C4-2B (cell line): Measurements from ENCODE around the gene IRX5.

Experiments
- H3K27ac ChIP-seq: fragments of 450-650 bp; 2 replicates; pipeline ENCODE4 v1.5.1; 2017
- ZFX ChIP-seq: fragments of 450-650 bp; IDR thresholded peaks from 2 replicates; pipeline ENCODE4 v1.6.1; 2017
- TF ChIP-seq, protein P1 (sequence below): fragments of 450-650 bp; conservative IDR thresholded peaks from 2 replicates; pipeline ENCODE4 v1.5.1; 2017; ENCODE audit warnings: mild to moderate bottlenecking

IRX5 gene

DNA sequence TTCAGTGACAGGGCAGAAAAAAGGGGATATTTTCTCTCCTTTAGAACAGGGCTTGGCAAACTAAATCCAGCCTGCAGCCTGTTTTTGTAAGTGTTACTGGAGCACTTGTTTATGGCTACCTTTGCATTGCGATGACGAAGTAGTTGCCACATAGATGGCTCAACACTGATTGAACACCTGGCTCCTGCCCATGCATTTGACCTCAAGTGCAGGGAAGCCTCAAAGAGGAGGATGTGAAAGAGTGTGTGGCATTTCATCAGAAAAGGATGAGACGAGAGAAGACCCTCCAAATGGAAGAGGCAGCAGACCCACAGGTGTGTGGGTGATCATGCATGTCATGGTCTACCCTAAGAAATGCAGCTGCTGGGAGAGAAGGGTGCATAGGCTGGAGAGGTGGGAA lies 32.7 kb upstream of the IRX5 start:
- no peak overlapping the region for H3K27ac ChIP-seq
- no peak for TF ChIP-seq ZFX
- TF ChIP-seq, protein P1, sequence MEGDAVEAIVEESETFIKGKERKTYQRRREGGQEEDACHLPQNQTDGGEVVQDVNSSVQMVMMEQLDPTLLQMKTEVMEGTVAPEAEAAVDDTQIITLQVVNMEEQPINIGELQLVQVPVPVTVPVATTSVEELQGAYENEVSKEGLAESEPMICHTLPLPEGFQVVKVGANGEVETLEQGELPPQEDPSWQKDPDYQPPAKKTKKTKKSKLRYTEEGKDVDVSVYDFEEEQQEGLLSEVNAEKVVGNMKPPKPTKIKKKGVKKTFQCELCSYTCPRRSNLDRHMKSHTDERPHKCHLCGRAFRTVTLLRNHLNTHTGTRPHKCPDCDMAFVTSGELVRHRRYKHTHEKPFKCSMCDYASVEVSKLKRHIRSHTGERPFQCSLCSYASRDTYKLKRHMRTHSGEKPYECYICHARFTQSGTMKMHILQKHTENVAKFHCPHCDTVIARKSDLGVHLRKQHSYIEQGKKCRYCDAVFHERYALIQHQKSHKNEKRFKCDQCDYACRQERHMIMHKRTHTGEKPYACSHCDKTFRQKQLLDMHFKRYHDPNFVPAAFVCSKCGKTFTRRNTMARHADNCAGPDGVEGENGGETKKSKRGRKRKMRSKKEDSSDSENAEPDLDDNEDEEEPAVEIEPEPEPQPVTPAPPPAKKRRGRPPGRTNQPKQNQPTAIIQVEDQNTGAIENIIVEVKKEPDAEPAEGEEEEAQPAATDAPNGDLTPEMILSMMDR, result no peak

DNA sequence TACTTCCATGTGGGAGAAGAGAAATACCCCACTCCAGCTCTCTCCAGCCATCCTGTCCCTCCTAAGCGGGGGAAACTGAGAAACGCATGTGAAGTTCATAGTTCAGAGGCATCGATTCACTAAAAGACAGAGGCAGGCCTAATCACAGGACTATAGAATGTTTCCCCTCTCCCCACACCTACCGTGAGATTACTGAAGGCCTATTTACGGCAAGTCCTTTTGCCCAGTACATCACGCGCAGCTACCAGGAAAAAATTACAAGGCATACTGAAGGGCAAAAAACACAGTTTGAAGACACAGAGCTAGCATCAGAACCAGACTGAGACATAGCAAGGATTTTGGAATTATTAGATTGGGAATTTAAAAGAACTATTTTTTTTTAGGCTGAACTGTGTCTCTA lies 29.1 kb upstream of the IRX5 start:
- no peak overlapping the region for H3K27ac ChIP-seq
- TF ChIP-seq, protein P1, result no peak
- no peak for TF ChIP-seq ZFX

DNA sequence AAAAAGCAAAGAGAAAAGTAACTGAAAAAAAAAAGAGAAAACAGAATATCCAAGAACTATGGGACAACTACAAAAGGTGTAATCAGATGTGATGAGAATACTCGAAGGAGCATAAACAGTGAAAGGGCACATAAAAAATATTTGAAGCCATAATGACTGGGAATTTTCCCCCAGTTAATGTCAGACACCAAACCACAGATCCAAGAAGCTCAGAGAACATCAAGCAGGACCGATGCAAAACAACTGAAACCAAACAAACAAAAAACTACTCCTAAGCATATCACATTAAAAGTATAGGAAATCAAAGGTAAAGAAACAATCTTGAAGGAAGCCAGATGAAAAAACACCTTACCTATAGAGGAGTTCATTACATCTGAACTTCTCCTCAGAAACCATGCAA lies 27.6 kb upstream of the IRX5 start:
- TF ChIP-seq, protein P1, result no peak
- TF ChIP-seq ZFX, result no peak
- H3K27ac ChIP-seq, result no peak overlapping the region

DNA sequence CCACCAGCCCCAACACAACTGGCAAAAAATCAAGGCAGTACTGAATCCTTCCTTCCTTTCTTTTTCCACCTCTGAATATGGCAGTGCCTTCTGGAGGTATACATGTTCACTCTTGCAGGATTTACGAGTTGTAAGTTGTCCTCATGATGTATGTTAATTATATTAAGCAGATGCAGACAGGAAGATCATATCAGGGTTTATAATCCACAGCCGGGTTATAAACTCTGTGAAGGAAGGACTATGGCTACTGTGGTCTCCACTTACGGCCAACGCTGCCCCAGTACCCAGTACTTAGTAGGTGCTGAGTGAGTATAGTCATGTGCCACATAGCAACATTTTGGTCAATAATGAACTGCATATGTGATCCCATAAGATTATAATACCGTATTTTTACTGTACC lies 19.6 kb upstream of the IRX5 start:
- no peak overlapping the region for H3K27ac ChIP-seq
- TF ChIP-seq, protein P1, result no peak
- TF ChIP-seq ZFX, result no peak

DNA sequence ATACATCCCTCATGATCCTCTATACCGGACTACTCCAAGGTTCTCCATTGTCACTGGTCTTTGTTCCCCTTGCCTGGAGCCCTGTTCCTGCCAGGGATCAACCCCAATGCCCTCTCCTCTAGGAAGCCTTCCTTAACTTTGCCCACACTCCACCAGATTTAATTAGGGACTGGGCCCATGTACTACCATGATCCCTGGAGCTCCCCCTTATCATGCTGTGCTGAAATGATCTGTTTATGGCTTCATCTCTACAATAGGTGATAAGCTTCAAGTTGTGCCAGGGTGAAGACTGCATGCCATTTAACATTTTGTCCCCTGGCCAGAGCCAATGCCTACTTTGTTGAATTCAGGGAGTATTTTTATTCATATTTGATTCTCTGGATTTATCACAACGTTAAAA lies 17.9 kb upstream of the IRX5 start:
- TF ChIP-seq ZFX, result no peak
- TF ChIP-seq, protein P1, result no peak
- H3K27ac ChIP-seq, result no peak overlapping the region

DNA sequence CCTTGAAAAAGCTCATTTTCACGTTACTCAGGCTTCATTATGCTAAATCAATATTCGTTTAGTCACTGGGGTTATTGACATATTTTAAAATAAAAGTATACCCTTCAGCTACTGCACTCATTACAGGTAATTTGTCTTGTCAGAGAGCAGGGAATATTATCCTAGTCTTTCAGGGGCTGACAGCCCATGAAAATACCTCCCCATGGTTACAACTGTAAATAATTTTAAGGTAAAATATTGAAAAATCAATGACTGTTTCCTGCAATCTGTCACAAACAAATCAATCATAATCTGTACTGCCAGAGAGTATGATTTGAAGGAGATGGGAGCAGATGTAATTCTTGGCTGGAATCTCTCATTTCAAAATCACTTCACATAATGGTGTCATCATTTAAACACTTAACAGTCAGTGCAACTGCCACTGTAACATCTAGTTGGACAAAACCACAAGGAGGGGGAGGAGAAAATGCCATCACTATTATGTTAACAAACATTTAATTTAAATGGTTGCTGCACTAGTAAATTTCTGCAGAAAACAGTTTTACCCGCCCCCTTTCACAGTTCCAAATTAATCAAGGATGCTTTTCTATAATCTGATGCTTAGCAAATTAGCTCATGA lies 9.3 kb upstream of the IRX5 start:
- TF ChIP-seq, protein P1, result no peak
- no peak for TF ChIP-seq ZFX
- H3K27ac ChIP-seq, result no peak overlapping the region

DNA sequence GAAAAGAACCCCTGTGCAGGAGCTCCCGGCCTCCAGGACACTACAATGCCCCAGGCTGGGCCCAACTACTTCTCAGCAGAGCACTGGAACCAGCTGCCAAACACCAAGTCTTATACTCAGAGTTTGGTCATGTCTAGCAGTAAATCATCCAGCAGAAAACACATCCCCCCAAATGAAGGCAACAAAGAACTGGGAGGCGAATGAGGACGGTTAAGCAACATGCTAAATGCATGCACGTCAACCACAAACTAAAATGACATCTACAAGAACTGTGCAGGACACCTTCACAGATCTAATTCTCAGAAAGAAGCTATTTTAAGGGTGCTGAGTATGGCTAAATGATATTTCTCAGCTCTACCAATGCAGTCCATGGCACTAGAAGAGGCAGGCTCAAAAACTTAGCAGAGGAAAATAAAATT lies 7.6 kb upstream of the IRX5 start:
- TF ChIP-seq, protein P1, result no peak
- no peak for TF ChIP-seq ZFX
- H3K27ac ChIP-seq, result no peak overlapping the region
